Forelimb muscle (tissue), 1 donor: ENCODE data around the gene DDIT4L. TPM values are rescaled to one million over a fixed set of nuclear protein-coding genes. Genes with fewer than 3 reads are reported as not detected.
"Not testable (repeated sequence)": the region's sequence is repeated elsewhere in the genome, so short reads cannot be mapped to it uniquely, and the experiment has no call there.

ENCODE experiments used
- DNase-seq: peaks from one replicate; pipeline ENCODE4 v3.0.0-alpha.2; 2013; ENCODE audit warnings: low read depth
- polyA plus RNA-seq: library from polyadenylated mRNA; unstranded; fragments of 120-200 nt; gene quantifications from one replicate; pipeline ENCODE4 v1.2.1, GENCODE V29; 2013; ENCODE audit not compliant: insufficient read length

The DDIT4L gene
- polyA plus RNA-seq = 12.5 TPM

- no peak for DNase-seq
These were observed at the start of gene DDIT4L for GRCh38 chr4:100189820-100190642. DDIT4L (minus strand) TSS chr4:100190468; CDS start chr4:100189983, 485 bp downstream.

GRCh38 chr4:100240008-100240407 lies 49.7 kb upstream of the DDIT4L start:
- DNase-seq = no peak

GRCh38 chr4:100224721-100225120 lies 34.5 kb upstream of the DDIT4L start:
- DNase-seq = no peak

- DNase-seq = no peak
These were observed 33.9 kb upstream of the DDIT4L start for GRCh38 chr4:100224160-100224559.

GRCh38 chr4:100208964-100209363 lies 18.7 kb upstream of the DDIT4L start:
- DNase-seq = no peak

DNA sequence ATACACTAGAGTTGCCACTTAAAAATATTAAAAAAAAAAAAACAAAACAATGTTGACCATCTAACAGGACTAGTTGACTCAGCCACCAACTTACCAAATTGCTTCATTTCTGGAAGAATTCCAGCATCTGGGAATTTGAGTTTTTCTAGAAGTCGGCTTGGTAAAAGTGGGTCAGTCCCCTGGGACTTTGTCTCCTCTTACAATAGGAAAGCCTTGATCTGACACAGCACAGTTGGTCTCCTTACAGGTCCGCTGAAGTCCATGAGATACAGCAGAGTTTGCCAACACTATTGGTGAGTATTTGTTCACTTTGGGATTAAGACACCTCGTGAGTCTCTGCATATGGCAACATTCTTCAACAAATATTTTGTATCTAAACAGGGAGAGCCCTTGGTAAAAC lies 18.2 kb upstream of the DDIT4L start:
- DNase-seq = no peak

DNA sequence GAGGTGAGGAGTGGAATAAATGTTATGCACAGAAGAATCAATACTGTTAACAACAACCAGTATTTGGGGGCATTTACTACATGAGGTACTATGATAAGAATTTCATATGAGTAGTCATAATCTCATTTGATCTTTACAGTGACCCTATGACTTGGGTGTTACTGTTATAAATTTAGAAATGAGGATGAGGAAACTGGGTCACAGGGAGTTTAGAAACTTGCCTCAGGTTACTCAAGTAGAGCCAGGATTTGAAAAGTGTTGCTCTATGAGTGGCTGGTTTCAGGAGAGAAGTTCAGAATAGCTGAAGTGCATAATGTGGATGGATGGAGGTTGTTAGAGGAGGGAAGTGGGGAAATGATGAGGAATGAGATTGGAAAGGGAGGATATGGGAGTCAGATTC lies 16.6 kb upstream of the DDIT4L start:
- DNase-seq = no peak

DNA sequence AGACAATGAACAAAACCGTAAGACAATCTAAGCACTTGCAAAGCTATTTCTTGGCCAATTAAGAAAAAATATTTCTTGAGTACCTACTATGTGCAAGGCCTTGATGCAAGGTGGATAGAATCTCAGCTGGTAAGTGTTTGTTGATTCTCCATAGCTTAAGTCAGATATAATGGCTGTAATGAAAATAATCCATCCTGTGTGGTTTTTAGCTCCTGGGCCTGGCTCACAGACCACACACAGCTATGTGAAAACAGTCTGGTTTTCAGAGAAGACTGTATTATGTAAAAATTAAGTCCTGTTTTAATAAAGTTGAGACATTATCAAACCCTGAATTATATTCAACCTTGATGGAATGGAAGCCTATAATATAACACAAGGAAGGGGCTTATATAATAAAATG lies 7.8 kb upstream of the DDIT4L start:
- no peak for DNase-seq

DNA sequence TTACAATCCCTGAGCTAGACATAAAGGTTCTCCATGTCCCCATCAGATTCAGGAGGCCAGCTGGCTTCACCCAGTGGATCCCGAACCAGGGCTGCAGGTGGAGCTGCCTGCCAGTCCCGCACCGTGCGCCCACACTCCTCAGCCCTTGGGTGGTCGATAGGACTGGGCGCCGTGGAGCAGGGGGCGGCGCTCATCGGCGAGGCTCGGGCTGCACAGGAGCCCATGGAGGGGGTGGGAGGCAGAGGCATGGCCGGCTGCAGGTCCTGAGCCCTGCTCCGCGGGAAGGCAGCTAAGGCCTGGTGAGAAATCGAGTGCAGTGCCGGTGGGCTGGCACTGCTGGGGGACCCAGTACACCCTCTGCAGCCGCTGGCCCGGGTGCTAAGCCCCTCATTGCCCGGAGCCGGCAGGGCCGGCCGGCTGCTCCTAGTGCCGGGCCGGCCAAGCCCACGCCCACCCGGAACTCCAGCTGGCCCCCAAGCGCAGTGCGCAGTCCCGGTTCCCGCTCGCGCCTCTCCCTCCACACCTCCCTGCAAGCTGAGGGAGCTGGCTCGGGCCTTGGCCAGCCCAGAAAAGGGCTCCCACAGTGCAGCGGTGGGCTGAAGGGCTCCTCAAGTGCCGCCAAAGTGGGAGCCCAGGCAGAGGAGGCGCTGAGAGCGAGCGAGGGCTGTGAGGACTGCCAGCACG lies 6.3 kb upstream of the DDIT4L start:
- not testable (repeated sequence) for DNase-seq

DNA sequence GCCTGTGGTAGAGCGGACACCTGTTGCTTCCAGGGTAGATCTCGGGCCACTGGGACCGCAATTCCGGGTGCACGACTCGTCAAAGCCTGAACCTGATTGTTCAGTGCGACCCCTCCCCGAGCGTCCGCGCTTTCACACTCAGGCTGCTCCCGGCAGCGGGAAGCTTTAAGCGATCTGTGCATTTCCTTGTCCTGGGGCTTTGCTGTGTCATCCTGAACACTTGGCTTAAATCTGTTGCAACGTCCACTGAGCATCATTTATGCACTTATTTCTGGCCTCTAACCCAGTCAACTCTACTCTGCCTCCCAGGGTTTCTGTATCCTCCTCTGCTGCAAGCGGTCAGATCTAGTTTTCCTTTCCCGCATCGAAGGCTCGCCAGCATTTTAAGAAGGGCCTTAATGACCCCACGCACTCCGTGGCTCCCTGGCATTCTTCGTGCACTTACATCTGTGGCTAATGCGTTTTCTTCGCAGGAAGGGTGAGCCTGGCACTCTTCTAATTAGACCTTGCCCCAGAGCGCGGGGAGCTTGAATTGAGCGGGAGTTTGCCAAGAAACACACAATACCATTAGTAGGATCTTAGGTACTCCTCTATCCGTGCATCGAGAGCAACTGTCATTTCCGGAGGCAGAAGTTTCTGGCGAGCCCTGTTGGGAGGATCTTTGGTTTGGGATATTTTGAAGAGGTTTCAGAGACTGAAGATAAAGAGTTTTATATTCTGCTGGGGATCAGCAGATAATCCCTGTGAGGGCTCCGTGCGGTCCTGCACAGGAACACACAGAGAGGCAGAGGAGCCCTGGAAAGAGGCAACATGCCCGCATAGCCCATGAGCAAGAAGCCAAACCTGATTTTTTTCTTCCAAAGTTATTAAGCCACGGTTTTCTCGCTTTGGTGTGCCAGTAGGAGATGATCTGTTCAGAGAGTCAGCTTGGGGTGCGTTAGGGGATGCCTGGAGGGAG lies 654 bp upstream of the DDIT4L start:
- peak; percentile 9 for DNase-seq

GRCh38 chr4:100188829-100189228 lies 1.4 kb downstream of the DDIT4L start:
- DNase-seq = no peak

DNA sequence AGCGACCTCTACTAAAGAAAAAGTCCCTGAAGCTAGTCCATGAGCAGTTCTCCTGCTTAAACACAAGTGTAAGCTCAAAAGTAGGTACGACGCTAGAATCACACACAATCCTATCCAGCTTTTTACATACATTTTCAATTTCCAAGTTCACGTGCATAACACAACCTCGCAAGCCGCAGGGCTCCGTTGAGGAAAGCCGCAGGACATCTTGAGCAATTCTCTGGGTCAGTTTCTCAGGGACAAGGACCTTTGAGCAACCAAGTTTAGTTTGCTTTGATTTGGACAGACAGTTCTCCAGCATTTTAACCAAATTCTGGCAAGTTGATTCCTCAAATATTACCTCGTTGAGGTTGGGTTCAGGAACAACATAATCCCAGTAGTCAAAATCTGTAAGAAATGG lies 2.5 kb downstream of the DDIT4L start:
- no peak for DNase-seq

DNA sequence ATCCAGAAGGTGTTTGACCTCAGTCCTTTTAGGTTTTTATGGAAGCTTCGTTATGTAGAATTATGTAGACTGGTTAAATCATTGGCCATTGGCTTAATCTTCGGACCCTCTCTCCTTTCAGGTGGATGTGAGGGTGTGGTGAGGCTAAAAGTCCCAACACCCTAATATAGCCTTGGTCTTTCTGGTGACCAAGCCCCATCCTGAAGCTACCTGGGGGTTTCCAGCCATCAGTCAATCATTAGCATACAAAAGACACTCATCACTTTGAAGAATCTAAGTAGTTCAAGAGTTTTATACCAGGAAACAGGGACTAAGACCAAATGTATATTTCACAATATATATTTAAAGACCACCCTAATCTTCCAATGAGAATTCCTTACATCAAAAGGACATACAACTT lies 5.5 kb downstream of the DDIT4L start:
- no peak for DNase-seq

GRCh38 chr4:100177855-100178254 lies 12.4 kb downstream of the DDIT4L start:
- no peak for DNase-seq

GRCh38 chr4:100177126-100177525 lies 13.1 kb downstream of the DDIT4L start:
- no peak for DNase-seq

DNA sequence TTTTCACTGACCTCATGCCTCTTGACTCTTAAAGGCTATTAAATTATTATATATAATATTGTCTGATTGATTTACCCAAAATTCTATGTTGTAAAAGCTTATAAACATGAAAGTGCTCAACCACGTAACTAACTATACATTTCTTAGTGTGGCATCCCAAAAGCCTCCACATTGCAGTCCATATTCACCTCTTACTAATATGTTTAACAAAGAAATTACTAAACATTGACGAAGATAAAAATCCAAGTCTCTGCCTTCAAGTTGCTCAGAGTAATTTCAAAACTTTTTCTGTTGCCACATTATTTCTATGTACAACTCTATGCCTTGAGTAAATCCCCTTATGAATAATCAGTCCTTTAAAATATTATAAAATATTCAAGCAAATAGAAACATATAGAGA lies 14.4 kb downstream of the DDIT4L start:
- DNase-seq = no peak

GRCh38 chr4:100174985-100175383 lies 15.3 kb downstream of the DDIT4L start:
- DNase-seq = no peak

- DNase-seq = no peak
These were observed 19.3 kb downstream of the DDIT4L start for GRCh38 chr4:100170986-100171385.

DNA sequence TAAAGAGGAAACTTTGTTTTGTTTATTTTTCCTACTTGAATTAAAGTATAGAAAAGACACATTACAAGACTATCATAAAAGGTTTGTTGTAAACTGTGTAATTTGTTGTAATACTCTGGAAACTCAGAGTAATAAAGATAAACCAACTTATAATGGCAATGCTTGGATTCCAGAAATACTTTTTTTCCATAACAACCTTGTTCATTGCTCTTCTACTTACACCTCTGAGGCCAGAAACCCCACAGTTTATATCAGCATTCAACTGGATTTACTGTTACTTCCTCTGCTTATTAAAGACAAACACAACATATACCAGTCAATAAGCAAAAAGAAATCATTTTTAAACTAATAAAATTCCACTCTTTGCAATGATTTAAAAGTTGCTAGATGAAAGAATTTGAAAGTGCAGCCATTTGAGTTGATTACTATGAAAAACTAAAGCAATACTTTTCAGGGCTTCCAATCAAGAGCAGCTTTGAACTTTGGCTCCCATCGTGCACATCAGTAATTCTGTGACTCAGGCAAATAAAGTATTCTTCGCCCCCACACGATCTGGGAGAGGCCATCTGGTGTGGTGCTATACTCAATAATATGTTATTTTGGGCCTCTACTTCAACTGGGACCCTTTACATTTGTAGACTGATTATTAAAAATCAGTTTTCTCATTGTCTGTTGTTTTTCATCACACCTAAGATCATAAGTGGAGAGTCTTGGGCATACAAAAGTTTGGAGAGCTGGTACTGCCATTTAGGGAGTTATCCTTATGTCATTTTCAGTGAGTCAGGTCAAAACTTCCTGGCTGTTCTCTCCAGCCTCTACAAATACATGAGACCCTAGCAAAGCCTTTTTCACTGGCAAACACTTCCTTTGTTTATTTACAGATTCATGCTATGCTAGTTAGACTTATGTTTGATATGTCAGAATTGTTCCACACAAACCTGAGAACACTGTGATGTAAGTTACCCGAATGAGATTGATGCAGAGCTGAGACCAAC lies 20.5 kb downstream of the DDIT4L start:
- DNase-seq = no peak

DNA sequence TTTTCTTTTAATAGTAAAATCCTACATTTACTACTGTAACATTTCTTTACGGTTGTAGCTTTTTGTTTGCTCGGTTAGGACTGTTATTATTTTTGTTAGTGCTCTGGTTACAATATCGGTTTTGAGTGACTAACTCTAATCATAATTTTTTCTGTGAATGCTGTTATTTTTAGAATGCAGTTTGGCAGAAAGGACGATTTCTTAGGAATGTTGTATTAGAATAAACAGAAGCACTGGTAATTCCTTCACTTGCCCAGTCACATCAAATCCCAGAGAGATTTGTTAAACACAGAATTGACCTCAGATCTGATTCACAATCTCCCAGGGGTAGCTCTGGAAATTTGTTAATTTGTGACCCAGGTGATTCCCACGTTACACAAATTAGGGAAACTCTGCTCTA lies 21.7 kb downstream of the DDIT4L start:
- DNase-seq = no peak
